NCI-H1092 treated with DMSO at 0.1 percent for 48 hours (cell line): ENCODE results near the gene APBA2.

ENCODE experiments used
- DNase-seq: peaks from one replicate; lab custom pipeline; 2025; lab: John Stamatoyannopoulos, UW

The APBA2 gene

GRCh38 chr15:29134239-29134638 is 248.5 kb downstream of the APBA2 start:
- no peak for DNase-seq

- no peak for DNase-seq
Observed at GRCh38 chr15:29134641-29135308, 249.0 kb downstream of the APBA2 start.

- no peak for DNase-seq
Observed at GRCh38 chr15:29135309-29135657, 249.5 kb downstream of the APBA2 start.

GRCh38 chr15:29135702-29136646 is 250.2 kb downstream of the APBA2 start:
- no peak for DNase-seq

GRCh38 chr15:29138260-29138659 is 252.5 kb downstream of the APBA2 start:
- no peak for DNase-seq

GRCh38 chr15:29139072-29139471 is 253.3 kb downstream of the APBA2 start:
- no peak for DNase-seq

- peak; percentile 48 for DNase-seq
Observed at GRCh38 chr15:29139540-29140459, 254.0 kb downstream of the APBA2 start.

- DNase-seq, result no peak
Observed at GRCh38 chr15:29140475-29141307, 254.9 kb downstream of the APBA2 start.

GRCh38 chr15:29141308-29142128 is 255.7 kb downstream of the APBA2 start:
- DNase-seq, result no peak

- no peak for DNase-seq
Observed at GRCh38 chr15:29142129-29142747, 256.5 kb downstream of the APBA2 start.

GRCh38 chr15:29143293-29143692 is 257.5 kb downstream of the APBA2 start:
- no peak for DNase-seq

- no peak for DNase-seq
Observed at GRCh38 chr15:29143909-29144635, 258.3 kb downstream of the APBA2 start.

GRCh38 chr15:29149738-29150075 is 263.9 kb downstream of the APBA2 start:
- DNase-seq, result no peak

GRCh38 chr15:29150515-29151483 is 265.0 kb downstream of the APBA2 start:
- no peak for DNase-seq

GRCh38 chr15:29151484-29151857 is 265.7 kb downstream of the APBA2 start:
- DNase-seq, result no peak

GRCh38 chr15:29156521-29156920 is 270.7 kb downstream of the APBA2 start:
- DNase-seq, result no peak

GRCh38 chr15:29159771-29160455 is 274.1 kb downstream of the APBA2 start:
- no peak for DNase-seq

GRCh38 chr15:29162411-29162810 is 276.6 kb downstream of the APBA2 start:
- DNase-seq, result no peak
